Astrocyte (in vitro differentiated cells and primary cell): ENCODE measurements around the gene FSD1. TPM values are rescaled to one million over a fixed set of nuclear protein-coding genes. Genes with fewer than 3 reads are reported as not detected.

ENCODE experiments used
- DNase-seq: peaks from one replicate; pipeline ENCODE4 v3.0.0-alpha.2; 2010; ENCODE audit warnings: low read depth
- FAIRE-seq: peaks from 2 replicates; lab custom pipeline; 2011; peaks lifted over from hg19 to GRCh38; lab: Jason Lieb, UNC
- H2AFZ ChIP-seq: 2 replicates; pipeline ENCODE4 v1.6.0; 2012; ENCODE audit warnings: low read depth, low read length, inconsistent platforms
- H3K27ac ChIP-seq: 2 replicates; pipeline ENCODE4 v1.5.1; 2011; ENCODE audit warnings: low read depth, low read length, inconsistent platforms
- H3K27me3 ChIP-seq: 2 replicates; pipeline ENCODE4 v1.6.0; 2011; ENCODE audit warnings: low read length, inconsistent platforms; ENCODE audit not compliant: insufficient read depth
- H3K36me3 ChIP-seq: 2 replicates; pipeline ENCODE4 v1.5.1; 2011; ENCODE audit warnings: low read length, inconsistent platforms; ENCODE audit not compliant: insufficient read depth
- H3K4me1 ChIP-seq: 2 replicates; pipeline ENCODE4 v1.5.1; 2011; ENCODE audit warnings: low read length, inconsistent platforms; ENCODE audit not compliant: insufficient read depth
- H3K4me2 ChIP-seq: 2 replicates; pipeline ENCODE4 v1.6.0; 2012; ENCODE audit warnings: low read length, inconsistent platforms
- H3K4me3 ChIP-seq: 2 replicates; pipeline ENCODE4 v1.5.1; 2011; ENCODE audit warnings: low read depth, mild to moderate bottlenecking, low read length, inconsistent platforms; ENCODE audit not compliant: insufficient read depth
- H3K79me2 ChIP-seq: 2 replicates; pipeline ENCODE4 v1.6.0; 2012; ENCODE audit warnings: mild to moderate bottlenecking, low read length, inconsistent platforms; ENCODE audit not compliant: insufficient read depth
- H3K9ac ChIP-seq: 2 replicates; pipeline ENCODE4 v1.6.0; 2012; ENCODE audit warnings: mild to moderate bottlenecking, low read length, inconsistent platforms
- H3K9me3 ChIP-seq: 2 replicates; pipeline ENCODE4 v1.5.1; 2012; ENCODE audit warnings: low read depth, mild to moderate bottlenecking, low read length, inconsistent platforms; ENCODE audit not compliant: insufficient read depth
- H4K20me1 ChIP-seq: 2 replicates; pipeline ENCODE4 v1.6.0; 2012; ENCODE audit warnings: low read length, inconsistent platforms; ENCODE audit not compliant: insufficient read depth
- H3K27ac Mint-ChIP-seq: one replicate; pipeline ENCODE4 v1.8.0; 2021; ENCODE audit warnings: mild to moderate bottlenecking, mixed read lengths; ENCODE audit not compliant: unreplicated experiment
- H3K27me3 Mint-ChIP-seq: one replicate; pipeline ENCODE4 v1.8.0; 2021; ENCODE audit warnings: low read depth, mixed read lengths; ENCODE audit not compliant: unreplicated experiment
- H3K36me3 Mint-ChIP-seq: one replicate; pipeline ENCODE4 v1.8.0; 2021; ENCODE audit warnings: low read depth, mixed read lengths; ENCODE audit not compliant: unreplicated experiment
- H3K4me1 Mint-ChIP-seq: one replicate; pipeline ENCODE4 v1.8.0; 2021; ENCODE audit warnings: low read depth, mixed read lengths; ENCODE audit not compliant: unreplicated experiment
- H3K4me3 Mint-ChIP-seq: one replicate; pipeline ENCODE4 v1.8.0; 2021; ENCODE audit warnings: mild to moderate bottlenecking, moderate library complexity, mixed read lengths; ENCODE audit not compliant: unreplicated experiment
- H3K9me3 Mint-ChIP-seq: one replicate; pipeline ENCODE4 v1.8.0; 2021; ENCODE audit warnings: mild to moderate bottlenecking, mixed read lengths; ENCODE audit not compliant: unreplicated experiment
- EZH2 ChIP-seq: IDR thresholded peaks from 2 replicates; pipeline ENCODE4 v1.6.1; 2012; ENCODE audit warnings: mild to moderate bottlenecking, low read length, inconsistent platforms; ENCODE audit not compliant: insufficient read depth
- total RNA-seq: library from RNA; stranded (reverse); gene quantifications from 2 replicates; pipeline ENCODE4 v1.2.1, GENCODE V29; 2021
- TF ChIP-seq, protein P1 (sequence below): IDR thresholded peaks from 2 replicates; pipeline ENCODE4 v1.5.1; 2011; ENCODE audit warnings: low read depth, mild to moderate bottlenecking, inconsistent platforms, low read length, moderate library complexity; ENCODE audit not compliant: insufficient read depth

Gene FSD1
- total RNA-seq, 1 donor from 2014 or later: 15.1 TPM

DNA sequence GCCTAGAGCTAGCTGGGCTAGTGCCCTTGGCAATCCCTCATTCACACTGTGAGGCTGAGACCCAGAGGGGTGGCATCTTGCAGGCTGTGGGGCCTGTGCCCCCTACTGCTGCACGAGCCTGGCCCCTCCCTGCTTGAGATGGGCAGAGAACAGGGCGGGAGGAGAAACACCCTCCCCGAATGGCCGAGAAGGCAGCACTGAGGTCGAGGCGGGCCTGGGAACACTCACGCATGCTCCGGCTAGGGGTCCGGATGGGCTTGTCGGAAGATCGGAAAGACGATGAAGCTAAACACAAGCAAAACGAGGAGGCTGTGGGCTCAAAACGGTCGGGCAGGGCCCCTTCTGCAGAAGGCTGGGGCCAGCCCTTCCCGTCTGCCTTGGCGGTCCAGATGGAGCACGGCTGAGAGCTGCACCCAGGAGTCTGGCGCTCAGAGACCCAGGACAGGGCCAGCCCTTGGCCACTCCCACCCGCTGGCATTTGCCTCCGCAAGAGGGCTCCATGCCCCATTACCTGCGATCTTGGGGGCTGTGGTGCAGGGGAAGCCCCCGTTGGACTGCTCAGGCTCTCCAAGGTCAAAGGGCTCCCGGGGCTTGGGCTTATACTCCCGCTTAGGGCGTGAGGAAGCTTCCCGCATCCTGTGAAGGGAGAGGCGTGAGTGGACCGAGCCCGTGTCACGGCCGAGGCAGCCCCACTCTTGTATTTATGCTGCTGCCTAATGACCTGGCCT, 57.9 kb downstream of the FSD1 start:
- DNase-seq (no peak), FAIRE-seq (no peak)
- peaks cover 6% of the 10 kb centered on the region for H3K36me3 ChIP-seq
- H3K9me3 Mint-ChIP-seq: no peaks in the 10 kb centered on the region
- no peaks in the 10 kb centered on the region for H3K9me3 ChIP-seq
- H3K4me3 Mint-ChIP-seq: peak overlapping the region; percentile 79
- no peak overlapping the region for H3K4me2 ChIP-seq
- no peak overlapping the region for H3K27ac Mint-ChIP-seq
- H3K4me1 ChIP-seq: no peaks in the 10 kb centered on the region
- no peaks in the 10 kb centered on the region for H3K27me3 ChIP-seq
- H4K20me1 ChIP-seq: peaks cover 48% of the 10 kb centered on the region
- H3K4me1 Mint-ChIP-seq: no peaks in the 10 kb centered on the region
- no peak for TF ChIP-seq EZH2
- TF ChIP-seq, protein P1, sequence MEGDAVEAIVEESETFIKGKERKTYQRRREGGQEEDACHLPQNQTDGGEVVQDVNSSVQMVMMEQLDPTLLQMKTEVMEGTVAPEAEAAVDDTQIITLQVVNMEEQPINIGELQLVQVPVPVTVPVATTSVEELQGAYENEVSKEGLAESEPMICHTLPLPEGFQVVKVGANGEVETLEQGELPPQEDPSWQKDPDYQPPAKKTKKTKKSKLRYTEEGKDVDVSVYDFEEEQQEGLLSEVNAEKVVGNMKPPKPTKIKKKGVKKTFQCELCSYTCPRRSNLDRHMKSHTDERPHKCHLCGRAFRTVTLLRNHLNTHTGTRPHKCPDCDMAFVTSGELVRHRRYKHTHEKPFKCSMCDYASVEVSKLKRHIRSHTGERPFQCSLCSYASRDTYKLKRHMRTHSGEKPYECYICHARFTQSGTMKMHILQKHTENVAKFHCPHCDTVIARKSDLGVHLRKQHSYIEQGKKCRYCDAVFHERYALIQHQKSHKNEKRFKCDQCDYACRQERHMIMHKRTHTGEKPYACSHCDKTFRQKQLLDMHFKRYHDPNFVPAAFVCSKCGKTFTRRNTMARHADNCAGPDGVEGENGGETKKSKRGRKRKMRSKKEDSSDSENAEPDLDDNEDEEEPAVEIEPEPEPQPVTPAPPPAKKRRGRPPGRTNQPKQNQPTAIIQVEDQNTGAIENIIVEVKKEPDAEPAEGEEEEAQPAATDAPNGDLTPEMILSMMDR: no peak
- no peak overlapping the region for H3K4me3 ChIP-seq
- H3K79me2 ChIP-seq: peaks cover 13% of the 10 kb centered on the region
- peaks cover 2% of the 10 kb centered on the region for H3K36me3 Mint-ChIP-seq
- H3K27me3 Mint-ChIP-seq: no peaks in the 10 kb centered on the region
- H2AFZ ChIP-seq: no peak overlapping the region
- H3K9ac ChIP-seq: no peak overlapping the region
- no peak overlapping the region for H3K27ac ChIP-seq

DNA sequence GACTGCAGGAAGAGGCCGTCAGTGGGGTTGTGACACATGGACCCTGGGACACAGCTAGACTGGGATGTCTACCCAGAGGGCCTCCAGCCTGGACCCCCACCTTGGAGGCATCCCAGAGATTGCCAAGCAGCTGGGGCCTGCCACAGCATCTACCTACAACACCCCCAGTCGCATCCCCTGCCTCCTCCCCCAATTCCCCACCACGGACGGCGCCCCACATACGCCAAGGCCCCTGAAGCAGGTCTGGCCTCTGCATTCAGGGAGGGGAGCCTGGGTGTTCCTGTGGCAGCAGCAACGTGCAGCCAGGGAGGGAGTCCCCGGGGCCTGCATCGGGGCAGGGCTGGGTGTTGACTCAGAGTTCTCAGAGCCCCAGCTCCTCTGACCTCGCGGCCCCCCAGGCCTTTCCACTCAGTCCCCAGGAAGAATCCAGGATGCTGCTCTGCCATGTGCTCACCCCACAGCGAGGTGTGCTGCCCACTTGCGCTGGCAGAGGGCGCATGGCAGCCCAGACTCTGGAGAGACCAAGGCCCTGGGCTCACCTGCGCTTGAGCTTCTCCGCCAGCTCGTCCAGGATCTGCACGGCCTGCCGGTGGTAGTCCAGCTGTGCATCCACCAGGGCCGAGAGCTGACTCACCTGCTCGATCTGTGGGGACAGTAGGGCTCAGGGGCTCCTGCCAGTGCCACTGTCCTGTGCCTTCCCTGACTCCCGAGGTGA, 58.6 kb downstream of the FSD1 start:
- peaks cover 55% of the 10 kb centered on the region for H4K20me1 ChIP-seq
- no peaks in the 10 kb centered on the region for H3K9me3 ChIP-seq
- H3K36me3 ChIP-seq: peaks cover 6% of the 10 kb centered on the region

More for the DNA sequence above, 58.6 kb downstream of the FSD1 start:
- Histone ChIP-seq H2AFZ (no peak overlapping the region), H3K4me1 (no peaks in the 10 kb centered on the region), H3K4me3 (no peak overlapping the region), H3K9ac (no peak overlapping the region), H3K27me3 (no peaks in the 10 kb centered on the region), H3K27ac (no peak overlapping the region), H3K4me2 (no peak overlapping the region), H3K79me2 (peaks cover 21% of the 10 kb centered on the region)
- Mint-ChIP-seq H3K4me3 (no peak overlapping the region), H3K27me3 (no peaks in the 10 kb centered on the region), H3K9me3 (no peaks in the 10 kb centered on the region), H3K27ac (no peak overlapping the region), H3K36me3 (peaks cover 2% of the 10 kb centered on the region), H3K4me1 (no peaks in the 10 kb centered on the region)
- FAIRE-seq: no peak
- no peak for DNase-seq
- no peak for TF ChIP-seq EZH2
- TF ChIP-seq, protein P1: no peak
